GM18870 (cell line): ENCODE data around the gene RAB34.

Experiments
- ATAC-seq: cut with Tn5 transposase; IDR thresholded peaks from one replicate; pipeline ENCODE4 v1.9.1; 2021; ENCODE audit warnings: moderate library complexity; ENCODE audit not compliant: unreplicated experiment

RAB34 gene

DNA sequence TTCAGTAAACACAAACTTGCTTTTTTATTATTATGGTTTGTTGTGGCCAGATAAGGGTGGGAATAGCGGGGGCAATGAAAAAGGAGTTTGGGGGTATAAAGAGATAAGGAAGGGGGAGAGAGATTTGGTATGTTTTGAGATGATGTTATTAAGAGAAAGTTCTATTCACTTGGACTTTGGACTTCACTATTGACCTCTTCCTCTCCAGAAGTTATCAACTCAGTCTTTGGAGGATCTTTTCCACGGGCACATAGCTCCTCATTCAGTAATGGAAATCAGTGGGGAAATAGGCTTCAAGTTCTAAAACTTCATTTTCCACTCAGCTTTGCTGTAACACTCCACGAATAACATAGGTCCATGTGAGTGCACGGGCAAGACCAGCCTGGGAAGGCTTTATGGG is 29.2 kb downstream of the RAB34 start:
- no peak for ATAC-seq

DNA sequence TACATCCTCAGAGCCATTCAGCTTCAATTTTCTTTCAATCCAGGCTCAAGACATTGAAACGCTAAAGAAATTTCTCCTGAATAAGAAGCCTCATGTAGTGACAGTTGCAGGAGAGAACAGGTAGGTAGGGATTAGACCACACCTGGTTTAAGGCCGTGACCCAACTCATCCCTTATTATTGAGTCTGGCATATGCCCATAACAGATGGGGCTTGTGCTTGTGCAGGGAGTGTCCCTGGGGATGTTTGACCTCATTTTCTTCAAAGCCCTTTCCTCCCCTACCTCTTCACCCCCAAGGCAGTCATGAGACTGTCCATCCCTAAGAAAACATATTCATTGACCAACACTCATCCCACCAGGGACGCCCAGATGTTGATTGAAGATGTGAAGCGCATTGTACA is 31.4 kb downstream of the RAB34 start:
- ATAC-seq = no peak

DNA sequence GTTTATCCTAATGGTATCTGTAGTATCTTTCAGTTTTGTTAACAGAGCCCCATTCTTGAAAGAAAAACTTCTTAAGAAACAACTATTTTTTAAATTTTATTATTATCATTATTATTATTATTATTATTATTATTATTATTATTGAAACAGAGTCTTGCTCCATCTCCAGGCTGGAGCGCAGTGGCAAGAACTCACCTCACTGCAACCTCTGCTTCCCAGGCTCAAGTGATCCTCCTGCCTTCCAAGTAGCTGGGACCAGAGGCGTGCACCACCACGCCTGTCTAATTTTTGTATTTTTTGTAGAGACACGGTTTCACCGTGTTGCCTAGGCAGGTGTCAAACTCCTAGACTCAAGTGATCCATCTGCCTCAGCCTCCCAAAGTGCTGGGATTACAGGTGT is 32.3 kb downstream of the RAB34 start:
- no peak for ATAC-seq

DNA sequence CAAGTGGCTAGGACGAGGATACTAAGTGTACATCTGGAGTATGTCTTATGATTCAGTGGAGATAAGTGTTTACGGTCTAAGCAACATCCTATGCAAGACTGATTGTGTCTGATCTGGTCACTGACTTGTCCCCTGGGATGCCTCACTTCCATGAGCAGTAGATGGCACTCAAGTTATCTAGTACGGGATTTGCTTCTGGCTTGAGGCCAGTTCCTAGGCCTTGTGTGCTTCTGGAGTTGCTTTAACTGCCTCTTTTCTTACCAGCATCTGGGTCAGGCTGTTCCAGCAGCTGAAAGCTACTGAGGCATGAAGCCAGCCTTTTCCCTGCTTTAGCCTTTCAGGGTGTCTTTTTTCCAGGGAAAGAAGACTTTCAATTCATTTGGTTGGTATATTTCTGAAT is 32.7 kb downstream of the RAB34 start:
- ATAC-seq = no peak

DNA sequence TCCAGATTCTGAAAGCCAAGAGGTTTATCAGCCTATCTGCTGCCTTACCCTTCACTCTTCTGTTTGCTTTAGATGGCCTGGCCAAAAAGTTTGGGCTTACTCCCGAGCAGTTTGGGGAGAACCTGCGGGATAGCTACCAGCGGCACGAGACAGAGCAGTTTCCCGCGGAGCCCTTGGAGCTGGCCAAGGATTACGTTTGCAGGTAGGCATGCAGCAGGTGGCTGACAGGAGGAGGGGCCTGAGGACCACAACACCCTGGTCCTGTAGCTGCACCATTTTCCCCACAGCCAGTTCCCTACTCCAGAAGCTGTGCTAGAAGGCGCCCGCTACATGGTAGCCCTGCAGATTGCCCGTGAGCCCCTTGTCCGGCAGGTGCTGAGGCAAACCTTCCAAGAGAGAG is 35.0 kb downstream of the RAB34 start:
- no peak for ATAC-seq

DNA sequence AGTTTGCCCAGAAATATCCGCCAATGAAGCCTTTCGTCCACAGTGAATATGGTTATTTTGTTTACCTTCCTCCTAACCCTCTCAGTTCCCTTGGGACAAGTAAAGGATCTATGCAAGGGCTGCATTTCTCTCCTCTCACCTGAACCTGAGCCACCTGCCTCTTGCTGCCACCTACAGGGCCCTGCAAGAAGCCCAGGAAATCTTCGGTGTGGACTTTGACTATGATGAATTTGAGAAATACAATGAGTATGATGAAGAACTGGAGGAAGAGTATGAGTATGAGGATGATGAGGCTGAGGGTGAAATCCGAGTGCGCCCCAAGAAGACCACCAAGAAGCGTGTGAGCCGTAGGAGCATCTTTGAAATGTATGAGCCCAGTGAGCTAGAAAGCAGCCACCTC is 41.7 kb downstream of the RAB34 start:
- ATAC-seq = no peak

DNA sequence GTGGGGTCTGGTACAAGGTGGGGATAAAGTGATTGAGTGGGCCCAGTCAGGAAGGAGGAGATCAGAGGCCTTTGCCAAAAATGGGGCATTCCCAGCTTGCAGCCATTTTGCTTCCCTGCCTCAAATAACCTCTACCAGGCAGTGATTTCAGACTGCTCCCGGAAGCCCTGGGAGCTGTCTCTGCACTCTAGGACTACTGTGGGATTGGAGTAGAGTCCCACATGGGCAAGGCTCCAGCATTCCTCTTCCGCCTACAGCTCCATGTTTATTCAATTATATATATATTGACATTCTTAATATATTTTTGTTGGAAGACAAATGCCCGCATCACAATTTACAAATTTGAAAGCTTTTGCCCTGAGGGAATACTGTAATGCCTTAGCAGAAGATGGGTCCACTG is 42.2 kb downstream of the RAB34 start:
- ATAC-seq = no peak

DNA sequence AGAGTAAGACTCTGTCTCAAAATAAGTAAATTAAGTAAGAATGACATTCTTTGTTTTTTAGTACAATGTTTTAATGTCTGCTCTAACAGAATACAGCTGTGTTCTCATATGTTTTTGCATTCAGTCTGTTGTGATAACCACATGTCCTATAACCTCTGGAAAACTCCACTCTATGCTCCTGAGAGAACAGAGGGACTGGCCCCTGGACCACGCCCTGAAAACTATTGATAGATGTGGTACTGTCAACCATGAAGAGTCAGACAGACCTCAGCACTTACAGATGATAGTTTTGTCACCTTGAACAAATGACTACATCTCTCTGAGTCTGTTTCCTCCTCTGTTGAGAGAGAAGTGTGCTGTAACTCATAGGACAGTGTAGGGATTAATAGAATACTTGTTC is 47.8 kb downstream of the RAB34 start:
- ATAC-seq = no peak

DNA sequence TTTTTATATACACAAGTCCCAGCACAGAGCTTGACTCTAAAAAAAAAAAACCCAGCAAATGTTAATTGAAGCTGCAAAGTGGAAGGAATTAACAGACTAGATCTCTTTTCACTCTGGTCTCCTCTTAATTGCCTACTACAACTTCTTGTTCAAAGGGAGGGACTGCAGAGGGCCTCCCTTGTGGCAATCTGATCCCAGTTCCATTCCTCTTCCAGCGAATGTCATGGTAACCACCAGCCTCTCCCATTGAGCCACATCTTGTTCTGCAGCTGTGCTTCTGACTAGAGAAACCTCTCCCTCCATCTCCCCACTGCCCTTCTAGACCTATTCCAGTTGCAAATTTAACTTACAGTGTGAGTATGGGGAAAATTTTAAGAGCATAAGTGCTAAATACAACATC is 49.8 kb downstream of the RAB34 start:
- no peak for ATAC-seq

DNA sequence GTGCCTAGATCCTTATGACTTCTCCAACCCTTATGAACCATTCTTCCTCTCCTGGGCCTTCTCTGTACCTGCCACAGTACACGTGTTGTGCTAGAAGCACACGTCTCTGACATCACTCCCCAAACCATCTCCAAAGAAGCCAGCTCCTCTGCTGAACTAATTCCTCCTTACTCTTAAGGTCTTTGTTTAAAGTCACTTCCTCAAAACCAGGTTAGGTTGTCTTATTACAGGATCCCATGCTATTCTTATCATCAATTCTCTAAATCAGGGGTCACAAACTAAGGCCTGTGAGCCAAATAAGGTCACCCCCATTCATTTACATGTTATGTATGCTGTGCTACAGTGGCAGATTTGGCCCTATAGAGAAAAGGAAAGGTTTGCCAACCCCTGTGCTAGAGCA is 51.7 kb downstream of the RAB34 start:
- no peak for ATAC-seq
